Measurements from ENCODE around the gene TMEM150B.

TMEM150B gene

DNA sequence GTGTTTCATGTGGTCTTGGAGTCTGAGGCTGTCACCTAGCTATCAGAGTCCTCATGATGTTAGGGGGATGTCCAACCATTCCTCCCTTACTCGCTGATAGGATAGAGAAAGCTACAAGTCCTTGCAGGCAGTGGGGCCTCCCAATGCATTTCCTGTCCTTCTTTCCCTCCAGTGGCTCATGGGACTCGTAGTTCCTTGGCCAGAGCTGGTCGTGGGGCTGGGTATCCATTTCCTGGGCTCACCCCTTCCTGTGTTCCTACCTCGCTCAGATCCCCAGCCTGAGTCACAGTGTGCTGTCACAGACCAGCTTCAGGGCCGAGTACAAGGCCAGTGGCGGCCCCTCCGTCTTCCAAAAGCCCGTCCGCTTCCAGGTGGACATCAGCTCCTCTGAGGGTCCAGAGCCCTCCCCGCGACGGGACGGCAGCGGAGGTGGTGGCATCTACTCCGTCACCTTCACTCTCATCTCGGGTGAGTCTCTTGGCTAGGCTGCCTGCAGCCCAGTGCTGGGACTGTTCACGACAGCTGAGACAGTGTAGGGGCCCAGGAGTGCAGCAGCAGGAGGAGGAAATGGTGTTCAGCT lies 19.1 kb downstream of the TMEM150B start:
- DNase-seq (ENCODE audit: low spot score), result no peak

DNA sequence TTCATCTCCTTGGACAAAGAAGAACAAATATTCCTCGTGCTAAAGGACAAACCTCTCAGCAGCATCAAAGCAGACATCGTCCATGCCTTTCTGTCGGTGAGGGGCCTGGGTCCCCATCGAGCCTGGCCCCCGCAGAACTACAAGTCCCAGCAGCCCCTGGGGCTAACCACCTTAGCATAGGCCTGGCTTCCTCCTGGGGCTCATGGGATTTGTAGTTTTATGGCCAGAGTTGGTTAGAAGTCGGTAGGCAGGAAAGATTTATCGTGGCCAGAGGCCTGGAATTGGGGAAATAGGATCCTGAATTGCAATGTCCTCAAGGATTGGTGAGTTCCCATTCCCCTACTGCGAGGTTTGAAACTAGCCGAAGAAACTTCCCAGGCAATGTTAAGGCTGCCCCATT lies 19.6 kb downstream of the TMEM150B start:
- peak; percentile 42 for DNase-seq (ENCODE audit: low spot score)

GRCh38 chr19:55304980-55305379 lies 20.2 kb downstream of the TMEM150B start:
- DNase-seq (ENCODE audit: low spot score), result no peak

GRCh38 chr19:55304279-55304978 lies 20.7 kb downstream of the TMEM150B start:
- no peak for DNase-seq (ENCODE audit: low spot score)

GRCh38 chr19:55303477-55303876 lies 21.7 kb downstream of the TMEM150B start:
- DNase-seq (ENCODE audit: low spot score), result no peak

DNA sequence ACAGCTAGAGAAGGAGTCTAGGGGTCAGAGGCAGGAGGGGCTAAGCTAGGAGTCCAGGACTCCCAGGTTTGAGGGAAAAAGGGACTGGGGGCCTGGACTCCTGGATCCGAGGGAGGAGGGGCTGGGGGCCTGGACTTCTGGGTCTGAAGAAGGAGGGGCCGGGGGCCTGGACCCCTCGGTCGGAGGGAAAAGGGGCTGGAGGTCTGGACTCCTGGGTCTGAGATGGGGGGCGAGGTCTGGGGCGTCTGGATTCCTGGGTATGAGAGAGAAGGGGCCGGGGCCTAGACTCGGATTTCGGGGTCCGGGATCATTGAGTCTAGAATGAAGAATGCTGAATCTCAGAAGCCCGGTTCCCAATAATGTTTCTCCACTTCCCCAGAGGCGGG lies 22.8 kb downstream of the TMEM150B start:
- no peak for DNase-seq (ENCODE audit: low spot score)

DNA sequence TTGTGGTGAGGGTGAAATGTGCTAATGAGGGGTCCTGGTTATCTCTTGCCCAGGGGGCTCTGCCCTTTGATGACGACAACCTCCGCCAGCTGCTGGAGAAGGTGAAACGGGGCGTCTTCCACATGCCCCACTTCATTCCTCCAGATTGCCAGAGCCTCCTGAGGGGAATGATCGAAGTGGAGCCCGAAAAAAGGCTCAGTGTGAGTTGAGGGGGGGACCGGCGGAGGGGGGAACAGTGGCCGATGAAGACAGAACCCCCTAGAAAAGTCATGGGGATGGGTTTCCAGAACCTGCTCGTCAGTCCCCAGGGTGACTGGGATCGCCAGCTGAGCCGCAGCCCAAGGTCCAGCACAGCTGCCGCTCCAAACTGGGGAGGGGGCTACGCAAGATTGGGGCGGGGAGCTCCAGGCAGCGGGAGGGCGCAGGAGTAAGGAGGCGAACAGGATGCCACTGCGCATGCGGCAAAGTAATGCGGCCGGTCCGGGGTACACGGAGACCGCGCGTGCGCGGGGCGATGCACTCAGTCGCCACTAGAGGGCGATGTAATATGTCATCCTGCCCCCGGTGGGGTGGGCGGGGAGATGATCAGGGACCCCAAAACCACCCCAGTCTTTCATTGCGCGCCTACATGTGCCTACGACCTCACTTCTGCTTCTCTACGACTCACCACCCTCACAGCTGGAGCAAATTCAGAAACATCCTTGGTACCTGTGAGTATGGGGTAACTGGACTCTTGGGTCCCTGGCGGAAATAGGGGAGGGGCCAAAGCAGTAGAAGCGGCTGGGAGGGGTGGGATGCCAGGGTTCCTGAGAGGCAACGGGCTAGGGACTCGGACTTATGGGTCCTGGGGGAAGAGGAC lies 23.5 kb downstream of the TMEM150B start:
- DNase-seq (ENCODE audit: low spot score), result peak; percentile 91

DNA sequence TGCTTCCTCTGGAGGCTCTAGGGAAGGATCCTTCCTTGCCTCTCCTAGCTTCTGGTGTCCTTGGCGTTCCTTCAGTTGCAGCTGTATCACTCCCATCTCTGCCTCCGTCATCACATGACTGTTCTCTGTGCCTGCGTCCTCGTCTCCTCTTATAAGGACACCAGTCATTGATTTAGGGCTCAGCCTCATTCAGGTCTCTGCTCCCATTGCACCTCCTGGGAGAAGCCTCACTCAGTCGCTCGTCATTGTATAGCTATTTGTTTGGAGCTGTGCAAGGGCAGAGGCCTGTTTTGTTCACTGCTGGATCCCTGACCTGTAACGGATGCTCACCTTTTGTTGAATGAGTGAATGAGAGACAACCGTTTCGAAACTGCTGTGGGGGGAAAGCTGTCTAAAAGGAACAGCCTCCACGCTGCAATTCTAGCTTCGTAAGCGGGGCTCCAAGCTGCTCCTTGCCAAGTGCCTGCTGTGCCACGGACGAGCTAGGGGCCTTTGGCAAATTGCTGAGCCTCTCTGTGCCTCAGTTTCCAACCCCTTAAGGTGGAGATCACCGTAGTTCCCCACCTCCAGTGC lies 24.2 kb downstream of the TMEM150B start:
- no peak for DNase-seq (ENCODE audit: low spot score)

DNA sequence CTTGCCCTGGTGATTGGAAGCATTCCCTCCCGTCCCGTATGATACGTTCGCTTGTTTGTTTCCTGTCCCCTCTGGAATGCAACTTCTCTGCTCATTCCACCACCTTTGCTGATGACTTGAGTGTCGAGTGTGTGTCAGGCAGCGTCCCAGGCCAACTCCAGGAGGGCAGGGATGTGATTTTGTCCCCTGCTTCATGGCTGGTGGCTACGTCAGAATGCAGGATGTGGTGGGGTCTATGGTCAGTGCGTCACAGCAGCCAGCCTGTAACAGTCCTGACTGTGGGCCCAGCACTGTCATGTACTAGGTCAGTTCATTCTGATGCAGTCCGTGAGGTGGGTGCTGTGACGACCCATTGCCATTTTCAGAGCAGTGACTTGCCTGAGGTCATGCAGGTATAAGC lies 25.1 kb downstream of the TMEM150B start:
- no peak for DNase-seq (ENCODE audit: low spot score)

DNA sequence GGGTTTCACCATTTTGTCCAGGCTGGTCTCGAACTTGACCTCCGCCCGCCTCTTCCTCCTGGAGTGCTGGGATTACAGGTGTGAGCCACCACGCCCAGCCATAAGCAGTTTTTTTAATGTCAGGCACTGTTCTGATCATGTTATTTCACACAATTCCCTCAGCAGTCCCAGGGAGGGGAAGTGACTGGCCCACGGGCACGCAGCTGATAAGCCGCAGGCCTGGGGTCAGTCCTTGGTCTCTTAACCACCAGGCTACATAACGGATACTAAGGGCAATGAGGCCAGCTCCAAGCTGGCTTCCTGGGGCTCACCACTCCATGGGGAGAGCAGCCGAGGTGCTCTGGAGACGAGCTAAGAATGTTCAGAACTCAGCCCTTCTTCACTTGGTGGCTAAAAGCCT lies 27.9 kb downstream of the TMEM150B start:
- no peak for DNase-seq (ENCODE audit: low spot score)

- DNase-seq (ENCODE audit: low spot score), result no peak
Observed at GRCh38 chr19:55289117-55289796, 35.9 kb downstream of the TMEM150B start.

DNA sequence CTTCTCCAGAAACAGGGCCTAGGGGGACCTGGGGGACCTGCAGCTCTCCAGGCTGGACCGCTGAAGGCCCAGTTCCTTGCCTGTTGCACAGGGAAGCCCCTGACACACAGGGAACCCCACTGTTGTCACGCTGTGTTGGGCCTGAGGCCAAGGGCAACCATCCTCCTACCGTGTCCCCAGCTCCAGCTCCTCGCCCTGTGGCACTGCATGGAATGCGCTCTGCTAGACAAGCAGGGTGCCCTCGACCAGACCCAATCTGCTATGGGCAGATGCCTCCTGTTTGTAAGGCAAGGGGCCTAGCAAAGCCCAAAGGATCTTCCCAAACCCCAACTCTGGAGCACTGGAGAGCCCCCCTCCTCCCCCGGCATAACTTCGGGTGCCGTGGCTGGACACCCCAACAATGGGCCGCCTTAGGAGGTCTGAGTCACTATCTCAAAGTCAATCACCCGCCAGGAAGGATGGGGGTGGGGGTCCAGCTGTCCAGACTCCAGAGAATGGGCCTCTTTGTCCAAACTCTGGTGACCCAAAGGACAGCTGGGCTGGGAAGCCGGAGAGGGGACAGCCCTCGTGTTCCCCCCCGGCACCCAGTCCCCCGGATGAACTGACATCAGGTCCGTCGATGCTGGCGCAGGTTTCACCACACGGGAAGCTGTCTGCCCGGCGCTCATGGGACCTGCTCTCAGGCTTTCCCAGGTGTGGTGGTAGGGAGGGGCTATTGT lies 37.6 kb downstream of the TMEM150B start:
- DNase-seq (ENCODE audit: low spot score), result no peak

GRCh38 chr19:55285229-55285890 lies 39.8 kb downstream of the TMEM150B start:
- DNase-seq (ENCODE audit: low spot score), result no peak

DNA sequence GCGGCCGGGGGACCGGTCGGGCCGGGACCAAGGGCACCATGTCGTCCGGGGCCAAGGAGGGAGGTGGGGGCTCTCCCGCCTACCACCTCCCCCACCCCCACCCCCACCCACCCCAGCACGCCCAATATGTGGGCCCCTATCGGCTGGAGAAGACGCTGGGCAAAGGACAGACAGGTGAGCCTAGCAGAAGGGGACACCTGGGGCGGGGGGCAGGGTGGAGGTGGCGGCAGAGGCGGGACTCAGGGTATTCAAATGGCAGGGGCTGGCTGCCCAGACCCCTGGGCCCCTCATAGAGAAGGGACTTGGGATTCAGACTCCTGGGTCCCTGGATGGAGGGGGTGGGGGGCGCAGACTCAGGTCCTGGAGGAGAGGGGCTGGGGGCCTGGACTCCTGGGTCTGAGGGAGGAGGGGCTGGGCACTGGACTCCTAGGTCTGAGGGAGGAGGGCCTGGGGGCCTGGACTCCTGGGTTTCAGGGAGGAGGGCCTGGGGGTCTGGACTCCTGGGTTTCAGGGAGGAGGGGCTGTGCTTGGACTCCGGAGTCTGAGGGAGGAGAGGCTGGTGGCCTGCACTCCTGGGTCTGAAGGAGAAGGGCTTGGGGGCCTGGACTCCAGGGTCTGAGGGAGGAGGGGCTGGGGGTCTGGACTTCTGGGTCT lies 40.6 kb downstream of the TMEM150B start:
- no peak for DNase-seq (ENCODE audit: low spot score)

GRCh38 chr19:55283548-55284377 lies 41.4 kb downstream of the TMEM150B start, which contains the start of gene BRSK1:
Gene BRSK1 (plus strand): TSS chr19:55283997. CDS start chr19:55284443, 446 bp downstream.
- peak; percentile 48 for DNase-seq (ENCODE audit: low spot score)

DNA sequence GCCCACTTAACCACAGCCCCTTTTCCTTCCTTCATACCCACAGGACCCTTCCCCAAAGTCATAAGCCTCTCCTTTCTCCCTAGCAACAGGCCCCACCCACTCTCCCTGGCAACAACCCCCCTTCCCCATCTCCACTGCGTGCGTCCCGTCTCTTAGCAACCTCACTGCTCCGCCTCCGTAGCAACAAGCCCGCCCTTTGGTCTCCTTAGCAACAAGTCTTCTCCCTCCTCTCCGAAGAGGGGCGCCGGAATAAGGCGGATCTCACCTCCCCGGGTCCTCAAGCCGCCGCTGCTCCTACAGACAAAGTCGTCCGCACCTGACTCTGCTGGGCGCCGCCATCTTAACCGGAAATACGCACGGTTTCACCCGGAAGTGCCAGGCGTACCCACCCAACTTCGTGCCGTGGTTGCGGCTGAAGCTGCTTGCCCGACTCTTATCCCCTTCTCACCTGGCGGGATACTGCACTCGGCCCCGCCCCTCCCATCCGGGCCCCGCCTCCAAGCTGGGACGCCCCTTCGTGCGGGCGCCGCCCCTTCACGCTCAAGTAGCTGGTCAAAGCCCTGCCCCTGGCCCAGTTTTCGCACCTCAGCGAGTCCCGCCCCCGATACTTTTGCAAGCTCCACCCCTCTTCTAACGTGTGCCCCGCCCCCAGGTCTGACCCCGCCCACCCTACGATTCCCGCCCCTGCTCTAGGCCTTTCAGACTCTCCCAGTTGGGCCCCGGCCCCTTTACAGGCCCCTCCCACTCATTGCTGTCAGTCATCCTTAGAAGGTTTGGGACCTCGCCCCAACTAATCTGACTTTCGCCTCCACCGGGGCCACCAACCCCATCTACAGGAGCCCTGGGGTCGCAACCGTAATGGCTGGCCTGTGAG lies 45.1 kb downstream of the TMEM150B start, which contains the start of gene HSPBP1:
HSPBP1 (minus strand) TSS at position 341 of the 874 bp plus-strand sequence. CDS start 502 bp downstream, outside the sequence.
- DNase-seq (ENCODE audit: low spot score), result peak; percentile 95

GRCh38 chr19:55279340-55279739 lies 45.8 kb downstream of the TMEM150B start:
- no peak for DNase-seq (ENCODE audit: low spot score)

Measured in CD4-positive, alpha-beta T cell treated with Interleukin-6 at 100 ng/mL for 8 hours (primary cell).